SU-DHL-6 (cell line): Measurements from ENCODE around the gene PHOX2B.

Source experiments
- H2AFZ ChIP-seq: fragments of 200-600 bp; sonication (generic); 2 replicates; pipeline ENCODE4 v1.6.1; 2014; ENCODE audit warnings: low read depth, mild to moderate bottlenecking, moderate library complexity, mixed read lengths, antibody characterized with exemption, low read length; ENCODE audit not compliant: severe bottlenecking
- H3F3A ChIP-seq: fragments of 200-600 bp; shearing (Covaris generic); 2 replicates; pipeline ENCODE4 v1.6.0; 2016; ENCODE audit warnings: antibody characterized with exemption, mild to moderate bottlenecking; ENCODE audit not compliant: insufficient read depth
- H3K27ac ChIP-seq: fragments of 200-600 bp; sonication (generic); 2 replicates; pipeline ENCODE4 v1.5.1; 2016; ENCODE audit warnings: low read depth, mild to moderate bottlenecking, low read length, moderate library complexity, mixed read lengths
- H3K27me3 ChIP-seq: fragments of 200-600 bp; sonication (generic), shearing (Covaris generic); 2 replicates; pipeline ENCODE4 v1.6.0; 2014; ENCODE audit warnings: mild to moderate bottlenecking, low read length
- H3K36me3 ChIP-seq: fragments of 200-600 bp; sonication (generic); 2 replicates; pipeline ENCODE4 v1.6.1; 2014; ENCODE audit warnings: mild to moderate bottlenecking, low read length, mixed read lengths
- H3K4me2 ChIP-seq: fragments of 300-600, 200-600 bp; shearing (Covaris generic), sonication (generic); 2 replicates; pipeline ENCODE4 v1.6.0; 2014; ENCODE audit warnings: low read length, low read depth, mild to moderate bottlenecking; ENCODE audit not compliant: poor library complexity, severe bottlenecking
- H3K4me3 ChIP-seq: fragments of 200-600 bp; sonication (generic); 2 replicates; pipeline ENCODE4 v1.5.1; 2014; ENCODE audit warnings: antibody characterized with exemption, low read length, mild to moderate bottlenecking, mixed read lengths; ENCODE audit not compliant: insufficient read depth, poor library complexity, severe bottlenecking
- H3K79me2 ChIP-seq: fragments of 200-600 bp; sonication (generic); 2 replicates; pipeline ENCODE4 v1.6.1; 2014; ENCODE audit warnings: mild to moderate bottlenecking, low read length, moderate library complexity; ENCODE audit not compliant: insufficient read depth
- H3K9ac ChIP-seq: fragments of 200-600 bp; sonication (generic); 2 replicates; pipeline ENCODE4 v1.7.0; 2014; ENCODE audit warnings: mild to moderate bottlenecking, low read length
- H3K9me2 ChIP-seq: fragments of 200-600 bp; sonication (generic); replicated peaks from 2 replicates; pipeline ENCODE4 v1.6.1; 2014; ENCODE audit warnings: low read length; ENCODE audit not compliant: insufficient read depth
- H3K9me3 ChIP-seq: fragments of 200-600 bp; sonication (generic); 2 replicates; pipeline ENCODE4 v1.6.1; 2014; ENCODE audit warnings: low read length, mixed read lengths; ENCODE audit not compliant: insufficient read depth
- H4K20me1 ChIP-seq: fragments of 200-600 bp; sonication (generic); 2 replicates; pipeline ENCODE4 v1.6.1; 2014; ENCODE audit warnings: low read depth, mild to moderate bottlenecking, antibody characterized with exemption, low read length, moderate library complexity, mixed read lengths
- EZH2phosphoT487 ChIP-seq: fragments of 200-600 bp; sonication (generic), shearing (Covaris generic); conservative IDR thresholded peaks from 2 replicates; pipeline ENCODE4 v1.6.1; 2018; ENCODE audit warnings: mild to moderate bottlenecking, antibody characterized with exemption, low read length, moderate library complexity, mixed read lengths
- TF ChIP-seq, protein P1 (sequence below): fragments of 200-600 bp; sonication (generic); IDR thresholded peaks from one replicate; pipeline ENCODE4 v1.5.1; 2017; ENCODE audit warnings: antibody characterized with exemption, mild to moderate bottlenecking, low read length, moderate library complexity; ENCODE audit not compliant: insufficient read depth, poor library complexity, severe bottlenecking

Gene PHOX2B

GRCh38 chr4:41719417-41719816, 29.1 kb downstream of the PHOX2B start:
- no peak overlapping the region for H3K27ac ChIP-seq
- H3K4me3 ChIP-seq = no peak overlapping the region
- no peaks in the 10 kb centered on the region for H3K36me3 ChIP-seq
- no peaks in the 10 kb centered on the region for H3K9me3 ChIP-seq
- no peaks in the 10 kb centered on the region for H3K79me2 ChIP-seq
- no peaks in the 10 kb centered on the region for H4K20me1 ChIP-seq
- H3F3A ChIP-seq = no peaks in the 10 kb centered on the region
- H3K27me3 ChIP-seq = no peaks in the 10 kb centered on the region
- no peak overlapping the region for H3K4me2 ChIP-seq
- H3K9ac ChIP-seq = no peak overlapping the region
- no peak for TF ChIP-seq EZH2phosphoT487
- TF ChIP-seq, protein P1, sequence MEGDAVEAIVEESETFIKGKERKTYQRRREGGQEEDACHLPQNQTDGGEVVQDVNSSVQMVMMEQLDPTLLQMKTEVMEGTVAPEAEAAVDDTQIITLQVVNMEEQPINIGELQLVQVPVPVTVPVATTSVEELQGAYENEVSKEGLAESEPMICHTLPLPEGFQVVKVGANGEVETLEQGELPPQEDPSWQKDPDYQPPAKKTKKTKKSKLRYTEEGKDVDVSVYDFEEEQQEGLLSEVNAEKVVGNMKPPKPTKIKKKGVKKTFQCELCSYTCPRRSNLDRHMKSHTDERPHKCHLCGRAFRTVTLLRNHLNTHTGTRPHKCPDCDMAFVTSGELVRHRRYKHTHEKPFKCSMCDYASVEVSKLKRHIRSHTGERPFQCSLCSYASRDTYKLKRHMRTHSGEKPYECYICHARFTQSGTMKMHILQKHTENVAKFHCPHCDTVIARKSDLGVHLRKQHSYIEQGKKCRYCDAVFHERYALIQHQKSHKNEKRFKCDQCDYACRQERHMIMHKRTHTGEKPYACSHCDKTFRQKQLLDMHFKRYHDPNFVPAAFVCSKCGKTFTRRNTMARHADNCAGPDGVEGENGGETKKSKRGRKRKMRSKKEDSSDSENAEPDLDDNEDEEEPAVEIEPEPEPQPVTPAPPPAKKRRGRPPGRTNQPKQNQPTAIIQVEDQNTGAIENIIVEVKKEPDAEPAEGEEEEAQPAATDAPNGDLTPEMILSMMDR = no peak
- no peak overlapping the region for H2AFZ ChIP-seq
- H3K9me2 ChIP-seq = no peaks in the 10 kb centered on the region

DNA sequence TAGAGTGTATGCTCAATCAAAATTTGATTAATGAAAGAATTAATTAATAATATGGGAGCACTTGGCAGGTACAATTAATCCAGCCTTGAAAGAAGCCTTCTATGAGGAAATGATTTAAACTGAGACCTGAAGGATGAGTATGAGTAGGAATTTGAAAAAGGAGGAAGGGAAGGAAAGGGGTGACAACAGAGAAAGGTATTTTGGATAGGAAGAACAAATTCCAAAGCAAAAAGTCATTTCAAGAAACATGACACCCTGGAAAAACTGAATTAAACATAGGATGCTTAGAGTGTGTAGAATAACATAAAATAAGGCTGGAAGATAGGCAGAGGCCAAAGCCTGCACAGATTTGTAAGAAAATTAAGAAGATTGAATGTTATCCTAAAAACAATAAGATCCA, 29.6 kb downstream of the PHOX2B start:
- Histone ChIP-seq H3K9ac (no peak overlapping the region), H3F3A (no peaks in the 10 kb centered on the region), H3K27ac (no peak overlapping the region), H4K20me1 (no peaks in the 10 kb centered on the region), H3K4me3 (no peak overlapping the region), H3K79me2 (no peaks in the 10 kb centered on the region), H3K36me3 (no peaks in the 10 kb centered on the region), H3K9me3 (no peaks in the 10 kb centered on the region), H3K9me2 (no peaks in the 10 kb centered on the region), H2AFZ (no peak overlapping the region), H3K27me3 (no peaks in the 10 kb centered on the region), H3K4me2 (no peak overlapping the region)
- TF ChIP-seq, protein P1 = no peak
- TF ChIP-seq EZH2phosphoT487 = no peak

GRCh38 chr4:41715155-41715554, 33.4 kb downstream of the PHOX2B start:
- Histone ChIP-seq H3K9me3 (no peaks in the 10 kb centered on the region), H3K4me3 (no peak overlapping the region), H2AFZ (no peak overlapping the region), H3K27ac (no peak overlapping the region), H3K4me2 (no peak overlapping the region), H3K27me3 (no peaks in the 10 kb centered on the region), H3K9me2 (no peaks in the 10 kb centered on the region), H3K9ac (no peak overlapping the region), H3K36me3 (no peaks in the 10 kb centered on the region), H4K20me1 (no peaks in the 10 kb centered on the region), H3K79me2 (no peaks in the 10 kb centered on the region), H3F3A (no peaks in the 10 kb centered on the region)
- TF ChIP-seq, protein P1 = no peak
- no peak for TF ChIP-seq EZH2phosphoT487
